Measurements from ENCODE around the gene LYPD5.

LYPD5 gene

DNA sequence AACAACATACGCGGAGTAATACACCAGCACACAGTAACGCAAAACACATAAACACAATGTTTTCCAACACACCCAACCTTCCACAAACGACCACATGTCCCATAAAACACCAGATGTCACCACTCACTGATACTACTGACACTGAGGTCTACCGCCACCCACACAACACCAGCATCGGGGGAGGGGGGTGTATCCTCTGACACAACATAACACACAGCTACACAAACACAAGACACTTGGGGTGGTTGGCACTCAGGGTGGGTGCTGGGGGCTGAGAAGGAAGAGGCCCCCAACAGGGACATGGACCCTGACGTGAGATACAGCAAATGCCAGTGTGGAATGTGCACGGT lies 20.0 kb downstream of the LYPD5 start:
- DNase-seq (no peak), ATAC-seq (ENCODE audit: insufficient read depth, low read depth) (no peak)
- Histone ChIP-seq H3K36me3 (ENCODE audit: insufficient read depth, low read length) (no peaks in the 10 kb centered on the region), H3K27ac (ENCODE audit: low read length) (no peak overlapping the region), H3K9ac (ENCODE audit: low read depth, low read length) (no peak overlapping the region), H3K4me2 (ENCODE audit: insufficient read depth, low read length) (no peak overlapping the region), H3K79me2 (ENCODE audit: insufficient read depth, low read length) (no peaks in the 10 kb centered on the region), H3K27me3 (ENCODE audit: insufficient read depth, low read length, poor library complexity) (no peaks in the 10 kb centered on the region), H2AFZ (ENCODE audit: low read depth, low read length) (no peak overlapping the region), H3K4me1 (ENCODE audit: insufficient read depth, low read length) (peaks cover 46% of the 10 kb centered on the region), H3K9me3 (ENCODE audit: insufficient read depth, low read length, severe bottlenecking) (no peaks in the 10 kb centered on the region), H3K4me3 (ENCODE audit: low read depth in 1 of 2, low read length in 2 of 2) (no peak overlapping the region), H4K20me1 (ENCODE audit: insufficient read depth, low read length) (no peaks in the 10 kb centered on the region)
- TF ChIP-seq, protein P1, sequence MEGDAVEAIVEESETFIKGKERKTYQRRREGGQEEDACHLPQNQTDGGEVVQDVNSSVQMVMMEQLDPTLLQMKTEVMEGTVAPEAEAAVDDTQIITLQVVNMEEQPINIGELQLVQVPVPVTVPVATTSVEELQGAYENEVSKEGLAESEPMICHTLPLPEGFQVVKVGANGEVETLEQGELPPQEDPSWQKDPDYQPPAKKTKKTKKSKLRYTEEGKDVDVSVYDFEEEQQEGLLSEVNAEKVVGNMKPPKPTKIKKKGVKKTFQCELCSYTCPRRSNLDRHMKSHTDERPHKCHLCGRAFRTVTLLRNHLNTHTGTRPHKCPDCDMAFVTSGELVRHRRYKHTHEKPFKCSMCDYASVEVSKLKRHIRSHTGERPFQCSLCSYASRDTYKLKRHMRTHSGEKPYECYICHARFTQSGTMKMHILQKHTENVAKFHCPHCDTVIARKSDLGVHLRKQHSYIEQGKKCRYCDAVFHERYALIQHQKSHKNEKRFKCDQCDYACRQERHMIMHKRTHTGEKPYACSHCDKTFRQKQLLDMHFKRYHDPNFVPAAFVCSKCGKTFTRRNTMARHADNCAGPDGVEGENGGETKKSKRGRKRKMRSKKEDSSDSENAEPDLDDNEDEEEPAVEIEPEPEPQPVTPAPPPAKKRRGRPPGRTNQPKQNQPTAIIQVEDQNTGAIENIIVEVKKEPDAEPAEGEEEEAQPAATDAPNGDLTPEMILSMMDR (IDR thresholded peaks at IDR 0.05; ENCODE audit: borderline replicate concordance, extremely low read depth, low read length, poor library complexity, severe bottlenecking): no peak
- TF ChIP-seq EZH2 (IDR thresholded peaks at IDR 0.05; ENCODE audit: borderline replicate concordance, low read depth, low read length, severe bottlenecking): no peak

GRCh38 chr19:43781630-43782310 lies 20.5 kb downstream of the LYPD5 start:
- H3K36me3 ChIP-seq (ENCODE audit: insufficient read depth, low read length): no peaks in the 10 kb centered on the region
- no peaks in the 10 kb centered on the region for H3K79me2 ChIP-seq (ENCODE audit: insufficient read depth, low read length)
- ATAC-seq (ENCODE audit: insufficient read depth, low read depth) (no peak), DNase-seq (no peak)
- H3K27me3 ChIP-seq (ENCODE audit: insufficient read depth, low read length, poor library complexity): no peaks in the 10 kb centered on the region
- H3K4me3 ChIP-seq (ENCODE audit: low read depth in 1 of 2, low read length in 2 of 2): no peak overlapping the region
- peaks cover 52% of the 10 kb centered on the region for H3K4me1 ChIP-seq (ENCODE audit: insufficient read depth, low read length)
- no peak for TF ChIP-seq EZH2 (IDR thresholded peaks at IDR 0.05; ENCODE audit: borderline replicate concordance, low read depth, low read length, severe bottlenecking)
- TF ChIP-seq, protein P1 (IDR thresholded peaks at IDR 0.05; ENCODE audit: borderline replicate concordance, extremely low read depth, low read length, poor library complexity, severe bottlenecking): no peak
- no peak overlapping the region for H2AFZ ChIP-seq (ENCODE audit: low read depth, low read length)
- H4K20me1 ChIP-seq (ENCODE audit: insufficient read depth, low read length): no peaks in the 10 kb centered on the region
- no peak overlapping the region for H3K9ac ChIP-seq (ENCODE audit: low read depth, low read length)
- no peaks in the 10 kb centered on the region for H3K9me3 ChIP-seq (ENCODE audit: insufficient read depth, low read length, severe bottlenecking)
- no peak overlapping the region for H3K4me2 ChIP-seq (ENCODE audit: insufficient read depth, low read length)
- H3K27ac ChIP-seq (ENCODE audit: low read length): no peak overlapping the region

DNA sequence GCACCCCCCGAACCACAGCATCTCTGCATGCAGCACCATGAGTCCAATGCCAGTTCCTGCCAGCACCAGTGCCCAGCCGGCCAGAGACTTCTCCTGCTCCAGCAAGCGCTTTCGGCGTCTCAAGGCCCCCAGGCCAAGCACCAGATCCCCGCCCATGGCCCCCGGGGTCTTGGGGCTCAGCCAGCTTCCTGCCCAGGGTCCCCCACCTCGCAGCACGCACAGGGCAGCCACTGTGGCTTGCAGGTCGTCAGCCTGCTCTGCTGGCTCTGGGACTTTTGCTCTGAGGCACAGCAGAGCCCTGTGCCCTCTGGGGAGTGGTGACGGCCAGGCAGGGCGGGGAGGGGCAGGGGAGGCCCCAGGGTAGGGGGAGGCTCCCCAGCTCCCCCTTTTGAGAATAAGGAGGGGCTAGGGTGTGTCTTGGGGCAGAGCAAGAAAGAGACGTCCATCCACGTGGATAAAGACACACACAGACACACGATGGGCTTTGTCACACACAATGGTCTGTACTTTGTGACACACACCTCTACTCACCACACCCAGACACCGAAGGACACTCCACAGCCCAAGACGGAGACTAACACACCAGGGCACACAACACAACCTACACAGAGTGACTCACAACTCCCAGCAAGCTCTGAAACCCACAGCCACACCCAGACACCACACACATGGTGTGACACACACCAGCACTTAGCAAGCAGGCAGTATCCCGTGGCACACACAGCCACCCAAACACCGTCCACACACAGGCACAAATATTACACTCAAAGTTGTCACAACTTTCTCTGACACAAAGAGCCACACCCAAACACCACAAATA lies 21.3 kb downstream of the LYPD5 start, which contains the start of gene KCNN4:
KCNN4 (minus strand) TSS at position 268 of the 820 bp plus-strand sequence; CDS start at position 156, 112 bp downstream.
- Histone ChIP-seq H3K79me2 (ENCODE audit: insufficient read depth, low read length) (no peaks in the 10 kb centered on the region), H3K4me1 (ENCODE audit: insufficient read depth, low read length) (peaks cover 59% of the 10 kb centered on the region), H2AFZ (ENCODE audit: low read depth, low read length) (no peak within 1 kb of the TSS), H3K27ac (ENCODE audit: low read length) (peak within 1 kb of the TSS; percentile 57), H3K36me3 (ENCODE audit: insufficient read depth, low read length) (no peaks in the 10 kb centered on the region), H3K4me3 (ENCODE audit: low read depth in 1 of 2, low read length in 2 of 2) (no peak within 1 kb of the TSS), H3K27me3 (ENCODE audit: insufficient read depth, low read length, poor library complexity) (no peaks in the 10 kb centered on the region), H3K9me3 (ENCODE audit: insufficient read depth, low read length, severe bottlenecking) (no peaks in the 10 kb centered on the region), H3K9ac (ENCODE audit: low read depth, low read length) (no peak within 1 kb of the TSS), H3K4me2 (ENCODE audit: insufficient read depth, low read length) (no peak within 1 kb of the TSS), H4K20me1 (ENCODE audit: insufficient read depth, low read length) (no peaks in the 10 kb centered on the region)
- DNase-seq (no peak), ATAC-seq (ENCODE audit: insufficient read depth, low read depth) (no peak)
- TF ChIP-seq, protein P1 (IDR thresholded peaks at IDR 0.05; ENCODE audit: borderline replicate concordance, extremely low read depth, low read length, poor library complexity, severe bottlenecking): no peak
- TF ChIP-seq EZH2 (IDR thresholded peaks at IDR 0.05; ENCODE audit: borderline replicate concordance, low read depth, low read length, severe bottlenecking): no peak

Data from DND-41 (cell line).